HG02852 (cell line): Measurements from ENCODE around the gene TROAP.
"Not testable (repeated sequence)": the region's sequence is repeated elsewhere in the genome, so short reads cannot be mapped to it uniquely, and the experiment has no call there.

ENCODE experiments used
- ATAC-seq: cut with Tn5 transposase; IDR thresholded peaks from one replicate; pipeline ENCODE4 v1.9.1; 2021; ENCODE audit warnings: mild to moderate bottlenecking, moderate library complexity; ENCODE audit not compliant: unreplicated experiment

TROAP gene

DNA sequence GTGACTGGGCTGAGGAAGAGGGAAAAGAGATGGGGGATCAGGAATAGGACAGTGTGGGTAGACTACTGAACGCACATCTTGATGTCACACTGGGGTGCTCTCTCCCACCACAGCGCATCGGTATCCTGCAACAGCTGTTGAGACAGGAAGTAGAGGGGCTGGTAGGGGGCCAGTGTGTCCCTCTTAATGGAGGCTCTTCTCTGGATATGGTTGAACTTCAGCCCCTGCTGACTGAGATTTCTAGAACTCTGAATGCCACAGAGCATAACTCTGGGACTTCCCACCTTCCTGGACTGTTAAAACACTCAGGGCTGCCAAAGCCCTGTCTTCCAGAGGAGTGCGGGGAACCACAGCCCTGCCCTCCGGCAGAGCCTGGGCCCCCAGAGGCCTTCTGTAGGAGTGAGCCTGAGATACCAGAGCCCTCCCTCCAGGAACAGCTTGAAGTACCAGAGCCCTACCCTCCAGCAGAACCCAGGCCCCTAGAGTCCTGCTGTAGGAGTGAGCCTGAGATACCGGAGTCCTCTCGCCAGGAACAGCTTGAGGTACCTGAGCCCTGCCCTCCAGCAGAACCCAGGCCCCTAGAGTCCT lies 7.1 kb downstream of the TROAP start:
- ATAC-seq, result no peak

DNA sequence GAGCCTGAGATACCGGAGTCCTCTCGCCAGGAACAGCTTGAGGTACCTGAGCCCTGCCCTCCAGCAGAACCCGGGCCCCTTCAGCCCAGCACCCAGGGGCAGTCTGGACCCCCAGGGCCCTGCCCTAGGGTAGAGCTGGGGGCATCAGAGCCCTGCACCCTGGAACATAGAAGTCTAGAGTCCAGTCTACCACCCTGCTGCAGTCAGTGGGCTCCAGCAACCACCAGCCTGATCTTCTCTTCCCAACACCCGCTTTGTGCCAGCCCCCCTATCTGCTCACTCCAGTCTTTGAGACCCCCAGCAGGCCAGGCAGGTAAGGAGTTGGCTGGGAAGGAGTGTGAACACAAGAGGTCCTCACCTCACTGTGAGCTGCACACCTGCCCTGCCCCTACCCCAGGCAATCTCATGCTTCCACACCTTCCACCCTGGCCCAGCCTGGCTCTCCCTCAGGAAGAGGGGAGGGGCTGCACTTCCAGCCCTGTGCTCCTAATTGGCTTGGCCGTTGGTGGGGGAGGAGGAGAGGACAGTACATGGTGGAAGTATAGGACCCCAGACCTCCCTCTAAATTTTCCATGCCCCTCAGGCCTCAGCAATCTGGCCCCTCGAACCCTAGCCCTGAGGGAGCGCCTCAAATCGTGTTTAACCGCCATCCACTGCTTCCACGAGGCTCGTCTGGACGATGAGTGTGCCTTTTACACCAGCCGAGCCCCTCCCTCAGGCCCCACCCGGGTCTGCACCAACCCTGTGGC lies 7.8 kb downstream of the TROAP start:
- ATAC-seq, result no peak

DNA sequence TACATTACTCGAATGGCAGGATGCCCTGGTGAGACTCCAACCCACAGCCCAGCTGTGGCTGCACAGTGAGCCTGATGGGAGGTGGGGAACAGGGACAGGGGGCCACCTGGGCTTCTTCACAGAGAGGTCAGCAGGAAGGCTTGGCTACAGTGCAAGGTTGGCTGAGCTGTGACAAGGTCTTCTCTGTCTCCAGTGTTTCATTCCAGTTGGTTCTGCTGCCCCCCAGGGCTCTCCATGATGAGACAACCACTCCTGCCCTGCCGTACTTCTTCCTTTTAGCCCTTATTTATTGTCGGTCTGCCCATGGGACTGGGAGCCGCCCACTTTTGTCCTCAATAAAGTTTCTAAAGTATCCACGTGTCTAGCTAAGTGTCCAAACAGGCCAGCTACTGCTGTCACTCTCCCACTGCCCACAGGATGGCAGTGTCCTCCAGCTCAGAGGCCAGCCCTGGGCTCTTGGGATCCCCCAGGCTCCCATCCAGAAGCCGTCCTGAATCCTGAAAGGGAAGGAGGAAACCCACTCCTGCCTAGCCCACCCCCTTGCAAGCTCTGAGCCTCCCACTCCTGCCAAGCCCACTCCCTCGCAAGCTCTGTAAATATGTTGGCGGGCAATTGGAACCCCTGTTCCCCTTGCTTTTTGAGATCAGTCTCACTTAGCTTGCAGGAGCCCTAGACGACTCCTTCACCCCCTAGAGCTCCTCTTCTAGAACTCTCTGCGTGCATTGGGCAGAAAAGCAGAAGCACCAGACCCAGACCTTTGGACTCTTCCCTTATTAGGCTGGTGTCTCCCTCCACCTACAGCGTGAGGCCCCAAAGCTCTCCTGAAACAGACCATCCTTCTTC lies 8.5 kb downstream of the TROAP start:
- ATAC-seq, result no peak

DNA sequence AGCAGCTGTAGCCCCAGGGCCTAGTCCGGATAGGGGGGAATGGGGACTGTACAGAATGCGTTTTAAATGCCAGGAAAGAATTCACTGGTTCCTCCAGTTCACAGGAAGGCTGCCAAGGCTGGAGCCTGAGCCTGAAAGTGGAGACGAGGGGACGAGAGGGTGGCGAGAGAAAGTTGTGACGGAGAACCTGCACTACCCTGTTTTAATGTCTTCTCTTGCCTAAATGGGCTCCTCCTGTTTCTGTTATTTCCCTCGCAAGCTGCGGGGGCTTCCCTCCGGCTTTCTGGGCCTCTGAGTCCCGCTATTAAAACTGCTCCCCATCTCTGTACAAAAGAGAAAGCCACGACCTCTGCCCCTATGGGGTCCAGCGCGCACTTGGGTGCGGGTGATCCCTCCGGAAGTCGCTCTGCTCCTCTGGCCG lies 9.4 kb downstream of the TROAP start:
- ATAC-seq, result no peak

DNA sequence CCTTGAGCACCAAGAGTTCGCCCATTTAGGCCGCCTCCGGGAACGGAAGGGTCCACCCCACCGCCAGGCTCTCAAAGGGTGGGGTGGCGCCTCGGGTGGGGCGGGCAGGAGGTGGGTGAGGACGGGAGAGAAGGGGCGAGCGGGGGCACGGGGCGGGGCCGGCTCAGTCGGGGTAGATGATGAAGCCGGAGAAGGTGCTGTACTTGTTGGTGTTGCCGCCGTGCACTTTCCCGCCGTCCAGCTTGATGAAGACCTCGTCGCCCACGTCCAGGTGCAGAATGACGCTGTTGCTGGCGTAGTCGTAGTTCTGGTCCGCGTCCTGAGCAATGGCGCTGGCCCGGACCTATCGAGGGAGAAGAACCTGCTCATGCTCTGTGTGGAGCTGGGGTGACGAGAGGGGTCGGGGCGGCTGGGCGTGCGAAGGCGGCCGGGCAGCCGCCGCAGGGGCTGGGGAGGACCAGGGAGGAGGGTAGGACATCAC lies 9.9 kb downstream of the TROAP start:
- ATAC-seq, result no peak

DNA sequence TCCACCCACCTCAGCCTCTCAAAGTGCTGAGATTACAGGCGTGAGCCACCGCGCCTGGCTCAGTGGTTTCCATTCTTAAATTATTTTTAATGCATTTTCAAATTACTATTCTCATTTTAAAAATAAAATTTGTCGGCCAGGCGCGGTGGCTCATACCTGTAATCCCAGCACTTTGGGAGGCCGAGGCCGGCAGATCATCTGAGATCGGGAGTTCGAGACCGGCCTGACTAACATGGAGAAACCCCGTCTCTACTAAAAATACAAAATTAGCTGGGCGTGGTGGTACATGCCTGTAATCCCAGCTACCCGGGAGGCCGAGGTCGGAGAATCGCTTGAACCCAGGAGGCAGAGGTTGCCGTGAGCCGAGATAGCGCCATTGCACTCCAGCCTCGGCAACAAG lies 10.7 kb downstream of the TROAP start:
- ATAC-seq, result not testable (repeated sequence)

DNA sequence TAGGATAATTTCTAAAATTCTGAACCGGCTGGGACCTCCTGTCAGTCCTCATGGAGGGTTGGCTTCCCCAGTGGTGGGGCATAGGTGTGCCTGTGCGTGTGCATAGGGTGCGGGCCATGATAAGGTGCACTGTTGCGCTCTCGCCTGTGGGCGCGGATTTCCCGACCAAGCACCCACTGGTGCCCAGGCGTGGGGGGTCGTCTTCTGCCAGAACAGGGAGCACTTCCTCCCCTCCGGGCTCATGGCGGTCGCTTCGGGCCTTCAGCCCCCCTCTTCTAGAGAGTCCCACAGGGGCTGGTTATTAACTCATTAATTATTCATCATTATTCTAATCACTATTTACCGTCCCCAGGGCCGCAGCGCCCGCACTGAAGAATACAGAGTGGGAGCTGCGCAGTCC lies 11.2 kb downstream of the TROAP start:
- ATAC-seq, result no peak

DNA sequence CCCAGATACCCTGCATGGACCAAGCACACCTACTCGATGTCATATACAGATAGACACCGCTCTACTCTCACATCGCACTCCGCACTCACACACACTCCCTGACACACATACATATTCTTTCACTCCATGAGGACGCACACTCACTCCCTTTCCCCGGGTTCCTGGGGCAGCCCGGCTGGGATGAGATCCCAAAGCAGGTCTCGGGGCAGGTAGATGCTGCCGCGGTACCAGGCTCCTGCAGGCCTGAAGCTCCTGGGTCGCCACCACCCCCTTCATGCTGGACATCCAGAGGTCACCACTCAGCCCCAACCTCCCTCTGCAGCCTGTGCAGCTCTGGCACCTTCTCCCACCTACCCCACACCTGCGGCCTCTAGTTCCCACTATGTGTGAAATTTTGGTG lies 11.6 kb downstream of the TROAP start:
- ATAC-seq, result no peak

DNA sequence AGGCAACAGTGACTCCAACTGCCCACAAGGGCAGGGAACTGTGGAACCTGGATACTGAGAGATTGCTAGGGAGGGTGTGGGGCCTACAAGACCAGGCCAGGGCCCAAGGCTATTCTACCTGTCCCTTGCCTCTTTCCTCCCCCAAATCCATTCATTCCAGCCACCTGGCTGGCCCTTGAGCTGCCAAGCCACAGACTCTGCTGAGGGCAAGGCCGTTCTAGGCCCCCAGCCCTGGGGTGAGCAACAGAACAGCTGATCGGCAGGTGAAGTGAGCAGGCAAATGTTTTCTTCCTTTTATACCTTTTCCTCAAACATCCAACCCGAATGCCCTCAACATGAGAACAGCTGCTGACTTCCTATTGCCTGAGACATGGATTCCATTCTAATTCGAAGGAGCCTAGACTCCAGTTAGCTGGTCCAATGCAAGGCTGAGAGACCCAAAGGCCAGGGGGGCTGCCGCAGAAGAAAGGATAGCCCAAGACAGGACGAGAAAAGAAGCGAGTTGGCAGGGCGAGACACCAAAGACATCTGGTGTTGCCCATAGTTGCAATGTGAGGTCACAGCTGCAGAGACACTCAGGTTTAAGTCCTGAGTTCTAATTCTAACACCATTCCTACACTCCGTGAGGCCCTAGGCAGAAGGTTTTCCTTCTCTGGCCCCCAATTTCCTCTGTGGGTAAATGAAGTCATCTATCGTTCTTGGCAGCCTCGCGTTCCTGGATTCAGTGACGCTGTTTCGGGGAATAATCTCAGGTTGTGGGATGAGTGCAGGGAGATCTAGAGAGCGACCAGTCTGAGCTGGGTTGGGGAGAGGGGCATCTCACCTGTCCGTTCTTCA lies 12.3 kb downstream of the TROAP start:
- no peak for ATAC-seq

DNA sequence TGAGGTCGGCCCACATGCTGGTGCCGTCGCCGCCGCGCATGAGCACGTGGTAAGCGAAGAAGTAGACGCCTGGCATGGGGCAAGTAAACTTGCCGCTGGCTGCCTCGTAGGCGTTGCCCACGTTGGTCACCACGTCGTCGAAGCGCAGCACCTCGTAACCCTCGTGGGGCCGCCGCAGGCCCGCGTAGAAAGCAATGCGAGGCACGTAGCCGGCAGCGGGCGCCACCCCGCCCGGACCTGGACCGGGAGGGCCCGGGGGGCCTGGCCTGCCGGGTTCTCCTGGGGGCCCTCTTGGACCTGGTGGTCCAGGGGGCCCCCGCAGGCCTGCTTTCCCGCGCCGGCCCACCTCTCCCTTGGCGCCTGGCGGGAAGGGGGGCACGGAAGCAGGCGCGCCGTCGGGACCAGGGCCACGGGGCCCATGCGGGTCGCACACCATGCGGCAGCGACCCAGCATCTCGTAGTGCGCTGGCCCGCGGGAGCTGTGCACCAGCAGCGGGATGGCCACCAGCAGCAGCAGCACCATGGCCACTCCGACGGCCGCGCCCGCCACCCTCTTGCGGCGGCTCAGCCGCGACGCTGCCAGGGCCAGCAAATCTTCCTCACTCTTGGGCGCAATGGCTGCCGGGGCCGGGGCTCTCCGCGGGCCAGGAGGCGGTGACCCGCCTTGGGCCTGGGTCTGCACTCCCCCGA lies 13.0 kb downstream of the TROAP start:
- ATAC-seq, result no peak

DNA sequence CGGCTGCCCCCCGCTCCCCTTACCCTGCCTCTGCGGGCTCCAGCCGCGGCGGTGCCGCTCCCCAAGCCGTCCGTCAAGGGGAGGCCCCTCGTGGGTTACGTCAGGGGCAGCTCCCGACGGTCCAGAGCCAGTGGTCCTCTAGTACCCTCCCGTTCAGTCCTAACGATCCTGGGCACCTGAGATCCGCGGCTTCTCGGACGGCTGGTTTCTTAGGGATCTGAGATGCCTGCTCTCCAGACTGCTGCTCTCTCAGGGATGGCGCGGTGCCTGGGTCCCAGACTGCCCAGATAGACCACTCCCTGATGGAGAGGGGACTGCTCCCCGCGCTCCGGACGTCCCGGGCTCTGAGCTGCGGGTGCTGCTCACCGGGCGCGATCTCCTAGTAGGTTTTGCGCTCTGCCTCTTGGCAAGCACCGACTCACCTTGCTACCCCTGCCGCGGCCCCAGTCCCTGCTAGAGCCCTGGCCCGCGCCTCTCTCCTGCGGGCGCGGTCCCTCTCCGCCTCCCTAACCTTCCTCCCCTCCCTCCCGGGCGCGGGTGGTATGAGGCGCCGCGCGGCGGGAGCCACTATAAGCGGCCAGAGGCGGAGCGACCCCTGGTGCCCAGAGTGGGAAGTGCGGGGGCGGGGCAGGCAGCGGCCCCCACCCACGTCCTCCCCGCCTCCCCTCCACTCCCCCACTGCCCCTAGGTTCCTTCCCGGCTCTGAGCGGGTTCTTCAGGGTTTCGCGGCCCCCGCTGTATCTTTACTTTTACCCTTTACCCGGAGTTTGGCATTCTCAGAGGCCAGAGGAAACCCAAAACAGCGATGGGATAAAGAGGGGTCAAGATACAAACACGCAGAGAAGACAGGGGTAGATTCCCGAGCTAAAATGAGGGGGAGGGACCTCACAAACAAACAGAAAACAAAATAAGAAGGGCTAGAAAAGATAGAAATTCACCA lies 13.9 kb downstream of the TROAP start, which contains the start of gene C1QL4:
Gene C1QL4, minus strand, starts transcription at position 544 of the 940 bp plus-strand sequence. CDS start 711 bp downstream, outside the sequence.
- peak; percentile 71 for ATAC-seq

DNA sequence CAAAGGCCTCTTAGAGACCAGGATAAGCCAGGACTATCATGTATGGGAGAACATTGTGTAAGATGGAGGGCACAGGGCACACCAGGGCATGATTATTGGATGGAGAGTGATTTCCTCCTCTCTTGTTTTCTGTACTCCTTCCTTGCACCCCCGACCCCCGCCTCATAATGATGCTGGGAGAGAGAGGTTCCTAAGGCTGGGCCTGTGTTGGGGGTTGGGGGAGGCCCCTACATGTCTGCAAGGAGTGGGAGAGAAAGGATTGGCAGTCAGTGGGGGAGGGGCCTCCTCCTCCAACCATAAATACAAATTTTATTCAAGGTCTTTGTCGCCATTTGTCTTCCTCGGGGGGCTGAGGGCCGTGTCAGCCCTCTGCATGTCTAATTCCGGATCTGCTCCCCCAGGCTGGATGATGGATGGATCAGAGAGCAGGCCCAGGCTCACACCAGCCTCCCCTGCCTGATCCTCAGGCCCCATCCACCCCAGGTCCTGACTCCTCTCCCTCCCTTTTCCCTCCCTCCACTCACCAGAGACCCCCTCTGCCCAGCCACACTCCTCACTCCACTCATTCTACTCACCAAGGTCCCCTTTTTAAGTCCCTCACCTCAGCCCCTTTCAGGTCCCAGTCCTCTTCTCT lies 15.9 kb downstream of the TROAP start:
- no peak for ATAC-seq

DNA sequence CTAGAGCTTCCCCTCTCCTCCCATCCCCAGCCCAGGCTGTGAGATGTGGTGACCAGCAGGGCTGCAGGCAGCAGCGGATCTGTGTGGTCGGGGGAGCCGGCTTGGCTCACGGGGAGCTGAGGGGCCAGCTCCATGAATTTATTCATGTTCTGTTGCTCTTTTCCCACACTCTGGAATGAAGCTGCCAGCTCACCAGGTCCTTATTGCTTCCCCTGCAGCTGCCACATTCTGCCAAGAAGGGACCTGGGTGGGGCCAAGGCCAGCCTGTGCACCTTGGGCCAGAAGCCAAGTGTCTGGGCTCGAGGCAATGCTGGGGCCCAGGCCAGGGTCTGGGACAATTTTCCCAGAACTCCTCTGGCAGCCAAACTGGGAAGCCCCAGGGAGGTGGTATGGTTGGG lies 16.4 kb downstream of the TROAP start:
- no peak for ATAC-seq

DNA sequence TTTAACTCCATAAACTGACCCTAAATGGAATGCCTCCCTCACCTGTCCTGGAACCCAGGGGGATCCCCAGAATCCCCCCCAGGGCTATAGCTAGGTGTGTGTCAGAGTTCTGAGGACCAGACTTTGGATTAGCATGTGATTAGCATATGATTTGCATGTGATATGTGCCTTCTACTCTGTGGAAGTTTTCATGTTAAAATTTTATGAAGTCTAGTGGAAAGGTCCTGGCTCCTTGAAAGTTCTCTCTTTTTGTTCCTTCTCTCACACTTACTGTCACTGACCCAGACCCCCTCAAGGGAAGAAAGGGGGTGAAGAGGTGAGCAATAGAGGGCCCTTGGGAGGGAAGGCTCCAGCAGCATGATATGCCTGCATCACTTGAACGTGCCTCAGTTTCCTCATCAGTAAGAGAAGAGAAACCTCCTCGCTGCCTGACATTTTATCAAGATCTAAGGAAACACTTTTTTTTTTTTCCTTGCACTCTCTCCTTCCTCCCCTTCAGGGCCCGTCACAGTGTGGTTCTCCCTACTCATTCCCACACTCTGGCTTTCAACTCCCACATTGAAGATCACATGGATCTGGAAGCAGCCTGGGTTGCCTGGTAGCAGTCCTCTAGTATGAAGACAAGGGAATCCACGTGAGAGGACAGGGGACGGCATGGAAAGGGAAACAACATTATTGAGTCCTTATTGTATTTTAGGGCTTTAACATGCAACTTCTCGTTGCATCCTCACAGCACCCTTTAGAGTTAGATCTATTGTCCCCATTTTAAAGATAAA lies 17.2 kb downstream of the TROAP start:
- no peak for ATAC-seq

DNA sequence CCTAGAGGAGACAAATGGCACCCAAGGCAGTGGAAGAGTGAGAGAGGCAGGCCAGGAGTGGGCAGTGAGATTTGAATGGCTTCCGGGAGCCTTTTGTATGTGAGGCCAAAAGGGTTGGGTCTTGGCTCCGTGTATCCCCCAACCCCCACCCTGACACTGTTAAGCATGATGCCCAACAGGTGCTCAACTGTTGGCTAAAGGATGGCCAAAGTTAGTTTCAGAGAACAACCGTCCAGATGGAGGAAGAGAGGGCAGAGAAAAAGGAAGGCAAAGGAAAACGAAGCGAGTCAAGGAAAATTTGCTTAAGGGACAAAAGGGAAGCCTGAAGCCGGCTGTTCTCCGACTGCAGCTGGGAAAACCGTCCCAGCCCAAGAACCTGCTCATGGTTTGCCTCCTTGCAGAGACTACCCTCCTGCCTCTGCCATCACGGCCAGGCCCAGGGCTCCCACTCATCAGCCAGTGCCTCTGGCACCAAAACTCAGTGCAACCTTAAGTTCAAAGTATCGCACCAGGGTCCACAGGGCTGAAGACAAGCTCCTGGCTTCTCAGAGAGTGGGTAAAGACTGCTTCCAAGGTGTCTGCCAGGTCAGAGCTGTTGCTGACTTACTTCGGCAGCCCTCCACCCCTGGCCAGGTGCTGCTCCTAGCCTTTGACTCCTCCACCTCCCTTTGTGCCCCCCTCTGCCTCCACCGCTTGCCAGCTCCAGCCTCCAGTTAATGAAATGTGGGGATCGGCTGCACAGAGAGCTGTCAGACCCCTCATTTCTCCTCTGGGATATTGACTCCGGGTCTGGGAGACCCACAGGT lies 18.1 kb downstream of the TROAP start:
- ATAC-seq, result no peak

DNA sequence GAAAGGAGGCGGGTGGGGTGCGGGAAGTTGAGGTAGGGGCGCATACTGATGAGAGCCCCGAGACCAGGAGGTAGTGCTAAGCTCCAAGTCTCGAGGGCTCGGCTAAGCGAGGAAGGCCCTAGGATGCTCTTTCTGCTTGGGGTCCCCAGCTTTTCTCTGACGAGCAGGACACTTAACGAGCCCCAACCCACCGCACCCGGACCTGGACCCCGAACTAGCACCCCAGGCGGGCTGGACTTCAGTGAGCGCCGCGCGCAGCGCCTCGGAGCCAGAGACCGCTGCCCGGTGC lies 18.7 kb downstream of the TROAP start:
- ATAC-seq, result no peak
